GM23338 (cell line): Measurements from ENCODE around the gene CIROP. TPM values are rescaled to one million over a fixed set of nuclear protein-coding genes. Genes with fewer than 3 reads are reported as not detected.

Experiments
- ATAC-seq: fragments of 200-7000 bp; cut with Tn5 transposase; 3 replicates; pipeline ENCODE4 v1.9.1; 2020
- DNase-seq: peaks from one replicate; pipeline ENCODE4 v3.0.0-alpha.2; 2015; ENCODE audit warnings: low spot score
- H2AFZ ChIP-seq: fragments of 200-600 bp; sonication (generic); 2 replicates; pipeline ENCODE4 v1.8.0; 2016; ENCODE audit warnings: antibody characterized with exemption, mild to moderate bottlenecking, moderate library complexity
- H3F3A ChIP-seq: fragments of 200-600 bp; sonication (generic); replicated peaks from 2 replicates; pipeline ENCODE4 v1.8.0; 2017; ENCODE audit warnings: antibody characterized with exemption, mixed run types, low read depth
- H3K27ac ChIP-seq: fragments of 200-600 bp; sonication (generic); 2 replicates; pipeline ENCODE4 v1.6.1; 2016; ENCODE audit warnings: low read depth
- H3K27me3 ChIP-seq: fragments of 200-600 bp; sonication (generic); 2 replicates; pipeline ENCODE4 v1.8.0; 2016; ENCODE audit warnings: mild to moderate bottlenecking, mixed run types, moderate library complexity; ENCODE audit not compliant: insufficient read depth
- H3K36me3 ChIP-seq: fragments of 200-600 bp; sonication (generic); 2 replicates; pipeline ENCODE4 v1.8.0; 2016; ENCODE audit warnings: mild to moderate bottlenecking; ENCODE audit not compliant: insufficient read depth
- H3K4me1 ChIP-seq: fragments of 200-600 bp; sonication (generic); 2 replicates; pipeline ENCODE4 v1.8.0; 2016; ENCODE audit warnings: mild to moderate bottlenecking, moderate library complexity; ENCODE audit not compliant: insufficient read depth
- H3K4me2 ChIP-seq: fragments of 200-600 bp; sonication (generic); 2 replicates; pipeline ENCODE4 v1.7.1; 2017; ENCODE audit warnings: mixed run types
- H3K4me3 ChIP-seq: fragments of 200-600 bp; sonication (generic); 2 replicates; pipeline ENCODE4 v1.6.1; 2016; ENCODE audit warnings: mixed run types
- H3K79me2 ChIP-seq: fragments of 200-600 bp; sonication (generic); replicated peaks from 2 replicates; pipeline ENCODE4 v1.8.0; 2017; ENCODE audit warnings: mild to moderate bottlenecking; ENCODE audit not compliant: insufficient read depth
- H3K9me2 ChIP-seq: fragments of 200-600 bp; sonication (generic); 2 replicates; pipeline ENCODE4 v1.8.0; 2017; ENCODE audit not compliant: insufficient read depth
- H4K20me1 ChIP-seq: fragments of 200-600 bp; sonication (generic); replicated peaks from 2 replicates; pipeline ENCODE4 v1.8.0; 2017; ENCODE audit warnings: mild to moderate bottlenecking; ENCODE audit not compliant: insufficient read depth
- H3K27ac Mint-ChIP-seq: 2 replicates; pipeline ENCODE4 v1.8.0; 2020; ENCODE audit warnings: inconsistent platforms, mild to moderate bottlenecking, moderate library complexity, mixed read lengths
- H3K27me3 Mint-ChIP-seq: 3 replicates; pipeline ENCODE4 v1.8.0; 2022; ENCODE audit warnings: low read depth, mild to moderate bottlenecking, moderate library complexity, mixed read lengths, inconsistent platforms; ENCODE audit not compliant: insufficient read depth, poor library complexity
- H3K36me3 Mint-ChIP-seq: 3 replicates; pipeline ENCODE4 v1.8.0; 2021; ENCODE audit warnings: low read depth, mild to moderate bottlenecking, inconsistent platforms, moderate library complexity, mixed read lengths
- H3K4me1 Mint-ChIP-seq: 3 replicates; pipeline ENCODE4 v1.8.0; 2020; ENCODE audit warnings: mild to moderate bottlenecking, inconsistent platforms, mixed read lengths
- H3K4me3 Mint-ChIP-seq: 3 replicates; pipeline ENCODE4 v1.8.0; 2021; ENCODE audit warnings: moderate library complexity, mild to moderate bottlenecking, inconsistent platforms, mixed read lengths
- H3K9me3 Mint-ChIP-seq: 3 replicates; pipeline ENCODE4 v1.8.0; 2020; ENCODE audit warnings: moderate library complexity, mild to moderate bottlenecking, inconsistent platforms, mixed read lengths
- CREB1 ChIP-seq: fragments of 250-450 bp; sonication (Bioruptor Pico); IDR thresholded peaks from 2 replicates; pipeline ENCODE4 v1.5.0; 2020; ENCODE audit warnings: low read depth, mild to moderate bottlenecking, moderate library complexity
- CTCF ChIP-seq, 2 experiments: fragments of 200-600 bp in 1 of 2; sonication (generic) in 1 of 2; conservative IDR thresholded peaks; 2 replicates each; pipeline versions ENCODE4 v1.5.1 to v1.6.1; 2016 to 2017; ENCODE audit warnings: antibody characterized with exemption in 2 of 2, low read depth in 2 of 2, mild to moderate bottlenecking in 2 of 2, moderate library complexity in 1 of 2
- EZH2phosphoT487 ChIP-seq: fragments of 200-600 bp; sonication (generic); IDR thresholded peaks from one replicate; pipeline ENCODE4 v1.8.1; 2018; ENCODE audit warnings: antibody characterized with exemption; ENCODE audit not compliant: unreplicated experiment
- JUNB ChIP-seq: IDR thresholded peaks from one replicate; pipeline ENCODE4 v1.6.1; 2016; ENCODE audit warnings: antibody characterized with exemption; ENCODE audit not compliant: unreplicated experiment
- POLR2AphosphoS5 ChIP-seq: IDR thresholded peaks from 2 replicates; pipeline ENCODE4 v1.6.1; 2016; ENCODE audit warnings: antibody characterized with exemption, low read depth
- STAT1 ChIP-seq: IDR thresholded peaks from one replicate; pipeline ENCODE4 v1.6.1; 2016; ENCODE audit warnings: antibody characterized with exemption; ENCODE audit not compliant: unreplicated experiment
- ZNF462 ChIP-seq: fragments of 250-450 bp; sonication (Bioruptor Pico); IDR thresholded peaks from 2 replicates; pipeline ENCODE4 v1.5.0; 2020; ENCODE audit warnings: mild to moderate bottlenecking, moderate library complexity
- polyA plus RNA-seq: library from polyadenylated mRNA; unstranded; fragments of >200 nt; fragmentation: Nextera tagmentation; extraction: Ambion mirVana; gene quantifications from 2 replicates; pipeline ENCODE4 v1.2.1, GENCODE V29; 2016
- total RNA-seq: library from RNA; depleted of rRNA; stranded (reverse); fragments of >200 nt; shearing (Covaris generic); gene quantifications from 2 replicates; pipeline ENCODE4 v1.2.3, GENCODE V29; 2014

The CIROP gene
- total and polyA plus RNA-seq, 2 experiments from 2014 or later = not detected

- H3K4me3 Mint-ChIP-seq = 0 out of 3 replicates have a peak overlapping the region, but pooled peaks have one; percentile 7
- no peaks in the 10 kb centered on the region for H3K9me3 Mint-ChIP-seq
- Histone ChIP-seq H3K4me3 (no peak overlapping the region), H3K36me3 (peaks cover 17% of the 10 kb centered on the region; the same call in 1 of the 2 replicates), H3K79me2 (peaks cover 50% of the 10 kb centered on the region), H3K4me2 (no peak overlapping the region), H4K20me1 (peaks cover 36% of the 10 kb centered on the region), H3K27ac (no peak overlapping the region), H3K27me3 (no peaks in the 10 kb centered on the region), H3K4me1 (peaks cover 14% of the 10 kb centered on the region), H3K9me2 (no peaks in the 10 kb centered on the region), H3F3A (no peaks in the 10 kb centered on the region), H2AFZ (no peak overlapping the region)
- H3K27ac Mint-ChIP-seq = no peak overlapping the region
- H3K27me3 Mint-ChIP-seq = peaks cover 2% of the 10 kb centered on the region
- peaks cover 30% of the 10 kb centered on the region for H3K36me3 Mint-ChIP-seq
- peaks cover 17% of the 10 kb centered on the region for H3K4me1 Mint-ChIP-seq
- ATAC-seq = no peak
- DNase-seq = no peak
- TF ChIP-seq CTCF (conservative IDR thresholded peaks at IDR 0.05; ENCODE audit: low read depth in 2 of 2) (no peak), ZNF462 (no peak), CREB1 (CRISPR knock-in tag) (no peak), STAT1 (no peak), POLR2AphosphoS5 (no peak), EZH2phosphoT487 (no peak), JUNB (no peak)
Observed at GRCh38 chr14:23097786-23098185, 7.0 kb downstream of the CIROP start.
